ENCODE results near the gene CDH23. TPM values are rescaled to one million over a fixed set of nuclear protein-coding genes. Genes with fewer than 3 reads are reported as not detected.

The CDH23 gene
- total RNA-seq, 2 donors from 2014 or later: 28.5 to 58.7 TPM

- intact Hi-C loops (cut with DNase I): no loop called here
- ATAC-seq (no peak), DNase-seq (no peak)
- 57 to 71% methylated on average over 1 to 11 of the region's 11 CpGs for WGBS, 2 donors
- H3K9me3 ChIP-seq: no peaks in the 10 kb centered on the region
- H3K27ac ChIP-seq: no peak overlapping the region
- TF ChIP-seq POLR2A (IDR thresholded peaks at IDR 0.05) (no peak), CTCF (IDR thresholded peaks at IDR 0.05) (no peak)
- no peaks in the 10 kb centered on the region for H3K27me3 ChIP-seq
- H3K4me1 ChIP-seq: no peaks in the 10 kb centered on the region
- no peak overlapping the region for H3K4me3 ChIP-seq
- H3K36me3 ChIP-seq (replicated peaks in 1 of 2; ENCODE audit: insufficient read depth in 1 of 2, low read depth in 2 of 2): no peaks in the 10 kb centered on the region
Observed at GRCh38 chr10:71700731-71701368, 304.1 kb downstream of the CDH23 start.

GRCh38 chr10:71701496-71702132 is 304.9 kb downstream of the CDH23 start:
- H3K36me3 ChIP-seq (replicated peaks in 1 of 2; ENCODE audit: insufficient read depth in 1 of 2, low read depth in 2 of 2): no peaks in the 10 kb centered on the region
- no peaks in the 10 kb centered on the region for H3K9me3 ChIP-seq
- TF ChIP-seq CTCF (IDR thresholded peaks at IDR 0.05): no peak
- no peak for TF ChIP-seq POLR2A (IDR thresholded peaks at IDR 0.05)
- H3K27ac ChIP-seq: no peak overlapping the region
- intact Hi-C loops (cut with DNase I): no loop called here
- WGBS, 2 donors: 49 to 88% methylated on average over 1 to 11 of the region's 11 CpGs
- H3K4me3 ChIP-seq: no peak overlapping the region
- no peaks in the 10 kb centered on the region for H3K27me3 ChIP-seq
- H3K4me1 ChIP-seq: no peaks in the 10 kb centered on the region
- DNase-seq (no peak), ATAC-seq (no peak)

GRCh38 chr10:71703577-71703976 is 306.9 kb downstream of the CDH23 start:
- intact Hi-C loops (cut with DNase I): no loop called here
- no peak for TF ChIP-seq POLR2A (IDR thresholded peaks at IDR 0.05)
- TF ChIP-seq CTCF (IDR thresholded peaks at IDR 0.05): no peak
- 53 to 58% methylated on average over 11 of the region's 11 CpGs for WGBS, 2 donors
- Histone ChIP-seq H3K27ac (no peak overlapping the region), H3K4me3 (no peak overlapping the region), H3K9me3 (no peaks in the 10 kb centered on the region), H3K36me3 (replicated peaks in 1 of 2; ENCODE audit: insufficient read depth in 1 of 2, low read depth in 2 of 2) (no peaks in the 10 kb centered on the region), H3K4me1 (no peaks in the 10 kb centered on the region), H3K27me3 (no peaks in the 10 kb centered on the region)
- ATAC-seq (no peak), DNase-seq (no peak)

- ATAC-seq (no peak), DNase-seq (no peak)
- intact Hi-C loops (cut with DNase I): no loop called here
- Histone ChIP-seq H3K27ac (no peak overlapping the region), H3K4me1 (no peaks in the 10 kb centered on the region), H3K4me3 (no peak overlapping the region), H3K9me3 (no peaks in the 10 kb centered on the region), H3K27me3 (no peaks in the 10 kb centered on the region), H3K36me3 (replicated peaks in 1 of 2; ENCODE audit: insufficient read depth in 1 of 2, low read depth in 2 of 2) (no peaks in the 10 kb centered on the region)
- TF ChIP-seq POLR2A (IDR thresholded peaks at IDR 0.05) (no peak), CTCF (IDR thresholded peaks at IDR 0.05) (no peak)
- 82 to 88% methylated on average over 6 to 18 of the region's 18 CpGs for WGBS, 2 donors
Observed at GRCh38 chr10:71704816-71705215, 308.1 kb downstream of the CDH23 start.

- Histone ChIP-seq H3K36me3 (replicated peaks in 1 of 2; ENCODE audit: insufficient read depth in 1 of 2, low read depth in 2 of 2) (no peaks in the 10 kb centered on the region), H3K9me3 (no peaks in the 10 kb centered on the region), H3K27ac (no peak overlapping the region), H3K4me1 (no peaks in the 10 kb centered on the region), H3K27me3 (no peaks in the 10 kb centered on the region), H3K4me3 (no peak overlapping the region)
- WGBS, 2 donors: 51 to 53% methylated on average over 2 of the region's 2 CpGs
- TF ChIP-seq CTCF (IDR thresholded peaks at IDR 0.05) (no peak), POLR2A (IDR thresholded peaks at IDR 0.05) (no peak)
- ATAC-seq (no peak), DNase-seq (no peak)
- intact Hi-C loops (cut with DNase I): no loop called here
Observed at GRCh38 chr10:71705582-71705981, 308.9 kb downstream of the CDH23 start.
